ENCODE measurements around the gene CGB8. TPM values are rescaled to one million over a fixed set of nuclear protein-coding genes. Genes with fewer than 3 reads are reported as not detected.
"Not testable (repeated sequence)": the region's sequence is repeated elsewhere in the genome, so short reads cannot be mapped to it uniquely, and the experiment has no call there.

The CGB8 gene
- total RNA-seq (2012; rRNA removed), result not detected in 2 replicates
- 0.47 and 0.48 TPM in 2 replicates for polyA plus RNA-seq (2012; rRNA removed)
- polyA plus RNA-seq (2012; cell fraction: cytosol; rRNA removed), result 0.11 TPM in 1 of 2 replicates, not detected in the other
- polyA plus RNA-seq (2012; cell fraction: nucleus; rRNA removed; ENCODE audit: low replicate concordance), result 0.33 and 1.4 TPM in 2 replicates
- not detected for Bru-seq, nascent RNA
- BruChase-seq, experiment 1, labeled RNA remaining after a 6-hour chase, result not detected
- BruChase-seq, experiment 2, labeled RNA remaining after a 2-hour chase, result not detected
- long read RNA-seq, result 0 reads

GRCh38 chr19:49049011-49049410, at the start of gene CGB8:
CGB8 (minus strand) TSS chr19:49049111; CDS start chr19:49048739, 372 bp downstream.
- H3K27me3 ChIP-seq (ENCODE audit: control insufficient read depth, insufficient read depth, low read length); H3K18ac ChIP-seq (ENCODE audit: low read depth, low read length); H4K8ac ChIP-seq (ENCODE audit: low read depth in 2 of 2, low read length in 2 of 2); H2BK15ac ChIP-seq (ENCODE audit: low read depth, low read length); H4K20me1 ChIP-seq (ENCODE audit: insufficient read depth, low read length); H3K36me3 ChIP-seq (ENCODE audit: control insufficient read depth, insufficient read depth, low read length); H2BK20ac ChIP-seq (ENCODE audit: low read depth, low read length); H3K9me3 ChIP-seq (ENCODE audit: control insufficient read depth, insufficient read depth, low read length); H4K5ac ChIP-seq (ENCODE audit: low read depth, low read length); H3K27ac ChIP-seq (ENCODE audit: insufficient read depth, low read length); CTCF ChIA-PET; H3K23ac ChIP-seq (ENCODE audit: low read depth, low read length); dilution Hi-C loops (cut with HindIII; ENCODE audit: low sequenced_read_pairs, unreplicated experiment); H2BK120ac ChIP-seq (ENCODE audit: low read depth, low read length); H2AK9ac ChIP-seq (replicated peaks; ENCODE audit: low read depth, low read length, poor library complexity); H3K79me1 ChIP-seq (ENCODE audit: low read depth in 1 of 2, low read length in 2 of 2); H4K91ac ChIP-seq (ENCODE audit: insufficient read depth, low read depth, low read length); in situ Hi-C loops (cut with MboI; ENCODE audit: low sequenced_read_pairs); H3K4me2 ChIP-seq (ENCODE audit: low read depth, low read length); H3K4me1 ChIP-seq (ENCODE audit: control insufficient read depth, insufficient read depth, low read length); H3K9me1 ChIP-seq (ENCODE audit: insufficient read depth, low read length); H3K56ac ChIP-seq (ENCODE audit: extremely low read depth, insufficient read depth, low read length); H3K14ac ChIP-seq (replicated peaks; ENCODE audit: low read depth, low read length); ATAC-seq (ENCODE audit: low read depth); H2AK5ac ChIP-seq (ENCODE audit: low read depth, low read length); H3K9ac ChIP-seq (ENCODE audit: low read depth, low read length); H2AFZ ChIP-seq (replicated peaks; ENCODE audit: low read length, poor library complexity); BruUV-seq (replicated peaks); H3K4me3 ChIP-seq (ENCODE audit: insufficient read depth, low read depth, low read length); intact Hi-C loops (cut with micrococcal nuclease); DNase-seq; H3K4ac ChIP-seq (ENCODE audit: low read depth, low read length); H2BK5ac ChIP-seq (ENCODE audit: low read depth, low read length, poor library complexity, severe bottlenecking); POLR2A ChIA-PET (ENCODE audit: unreplicated experiment): not testable (repeated sequence)
- no CpG with 5 or more reads among the region's 12 CpGs for WGBS, 2 experiments (ENCODE audit: extremely low coverage in 2 of 2, insufficient read length in 1 of 2)

Measured in IMR-90 (cell line).